H1 (cell line): Measurements from ENCODE around the gene KCNH4. TPM values are rescaled to one million over a fixed set of nuclear protein-coding genes. Genes with fewer than 3 reads are reported as not detected.

Source experiments
- BACH1 ChIP-seq: IDR thresholded peaks from 2 replicates; pipeline ENCODE4 v1.6.1; 2012; ENCODE audit warnings: low read length, improper control_type of control experiment
- polyA plus RNA-seq, 7 experiments: library from polyadenylated mRNA; depleted of rRNA in 3 of 7; stranded (reverse) in 5 of 7; unstranded in 2 of 7; fragments of >200 nt in 5 of 7; fragments of 200-250 nt in 2 of 7; gene quantifications; 1 replicate in 5 of 7; 2 replicates in 1 of 7; 4 replicates in 1 of 7; pipeline versions ENCODE4 v1.2.1 to v1.2.3, GENCODE V29; 2011 to 2013; ENCODE audit warnings: missing spikeins in 2 of 7, mixed read lengths in 2 of 7
- total RNA-seq: library from RNA; stranded (reverse); fragmentation: NEBNext Ultra II Directional; extraction: Animal tissue kit (Norgen Biotek cat#: 25700); gene quantifications from 2 replicates; pipeline ENCODE4 v1.2.1, GENCODE V29; 2021
- TF ChIP-seq, protein P1 (sequence below): IDR thresholded peaks from 2 replicates; pipeline ENCODE4 v1.6.1; 2011; ENCODE audit warnings: low read length, improper control_type of control experiment

KCNH4 gene
- total and polyA plus RNA-seq, 2 of the 8 experiments (the other 6 are each of a cell fraction or from before 2014, with no cell fraction given): 0.44 to 0.47 TPM

DNA sequence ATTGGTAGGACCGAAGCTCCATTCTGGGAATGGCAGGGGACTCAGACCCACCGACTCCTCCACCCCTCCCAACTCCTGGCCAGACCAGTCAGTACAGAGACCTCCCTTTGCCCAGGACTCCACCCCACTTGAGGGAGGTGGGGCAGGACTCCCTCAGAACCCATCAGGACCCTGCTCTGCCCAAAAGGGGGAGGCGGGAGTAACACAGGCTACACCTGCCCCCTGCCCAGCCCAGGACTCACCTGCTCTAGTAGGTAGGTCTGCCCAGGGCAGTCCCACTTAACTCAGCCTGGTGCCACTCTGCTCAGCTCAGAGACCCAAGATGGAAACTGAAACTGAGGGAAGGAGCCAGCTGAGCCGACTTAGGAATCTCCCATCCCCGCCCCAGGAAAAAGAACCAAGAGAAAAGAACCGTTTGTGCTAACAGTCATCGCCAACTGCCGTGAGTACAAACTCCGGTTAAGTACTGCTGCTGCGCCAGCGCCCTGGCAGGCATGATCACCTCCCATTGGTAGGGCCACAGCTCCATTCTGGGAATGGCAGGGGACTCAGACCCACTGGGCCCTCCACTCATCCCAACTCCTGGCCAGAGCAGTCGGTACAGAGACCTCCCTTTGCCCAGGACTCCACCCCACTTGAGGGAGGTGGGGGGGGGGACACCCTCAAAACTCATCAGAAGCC is 68.9 kb downstream of the KCNH4 start (continued):
- no peak for TF ChIP-seq BACH1
- TF ChIP-seq, protein P1, sequence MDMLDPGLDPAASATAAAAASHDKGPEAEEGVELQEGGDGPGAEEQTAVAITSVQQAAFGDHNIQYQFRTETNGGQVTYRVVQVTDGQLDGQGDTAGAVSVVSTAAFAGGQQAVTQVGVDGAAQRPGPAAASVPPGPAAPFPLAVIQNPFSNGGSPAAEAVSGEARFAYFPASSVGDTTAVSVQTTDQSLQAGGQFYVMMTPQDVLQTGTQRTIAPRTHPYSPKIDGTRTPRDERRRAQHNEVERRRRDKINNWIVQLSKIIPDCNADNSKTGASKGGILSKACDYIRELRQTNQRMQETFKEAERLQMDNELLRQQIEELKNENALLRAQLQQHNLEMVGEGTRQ: no peak
- TF ChIP-seq, all 59 proteins: peak for 0
